Measurements from ENCODE around the gene PDE6G.

DNA sequence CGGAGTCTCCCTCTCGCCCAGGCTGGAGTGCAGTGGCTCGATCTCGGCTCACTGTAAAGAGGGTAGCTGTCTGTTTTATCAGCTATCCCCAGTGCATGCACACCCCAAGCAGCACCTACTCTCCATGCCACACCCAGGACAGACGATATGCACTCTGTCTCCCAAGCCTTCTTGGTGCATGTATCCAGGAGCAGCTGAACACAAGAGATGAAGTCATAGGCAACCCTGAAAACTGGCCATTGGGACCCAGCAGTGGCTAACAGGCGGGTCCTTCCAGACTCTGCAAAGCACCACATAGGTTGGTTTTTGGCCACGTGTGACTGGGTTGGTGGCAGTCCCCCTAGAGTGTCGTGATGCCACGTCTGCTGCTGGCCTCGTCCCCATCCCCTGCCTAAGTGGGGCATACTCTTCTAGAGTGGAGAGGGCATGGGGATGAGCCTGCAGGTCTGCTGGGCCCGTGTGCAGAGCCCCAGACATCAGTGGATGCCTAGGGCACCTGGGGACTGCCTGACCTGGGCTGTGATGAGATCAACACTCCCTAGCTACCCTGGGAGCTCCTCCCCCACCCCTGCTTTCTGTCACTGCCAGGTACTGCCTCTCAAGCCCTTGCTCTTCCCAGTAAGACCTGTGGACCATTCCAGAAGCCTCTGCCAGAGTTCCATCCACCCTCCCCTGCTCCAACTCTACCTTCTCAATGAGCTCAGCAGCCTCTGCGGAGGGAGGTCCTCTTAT lies 9.3 kb downstream of the PDE6G start:
- no peak for TF ChIP-seq SP1 (IDR thresholded peaks at IDR 0.05)
- no peak for TF ChIP-seq TAF1 (conservative IDR thresholded peaks at IDR 0.05)
- TF ChIP-seq RAD21 (IDR thresholded peaks at IDR 0.05), result no peak
- TF ChIP-seq, protein P1, sequence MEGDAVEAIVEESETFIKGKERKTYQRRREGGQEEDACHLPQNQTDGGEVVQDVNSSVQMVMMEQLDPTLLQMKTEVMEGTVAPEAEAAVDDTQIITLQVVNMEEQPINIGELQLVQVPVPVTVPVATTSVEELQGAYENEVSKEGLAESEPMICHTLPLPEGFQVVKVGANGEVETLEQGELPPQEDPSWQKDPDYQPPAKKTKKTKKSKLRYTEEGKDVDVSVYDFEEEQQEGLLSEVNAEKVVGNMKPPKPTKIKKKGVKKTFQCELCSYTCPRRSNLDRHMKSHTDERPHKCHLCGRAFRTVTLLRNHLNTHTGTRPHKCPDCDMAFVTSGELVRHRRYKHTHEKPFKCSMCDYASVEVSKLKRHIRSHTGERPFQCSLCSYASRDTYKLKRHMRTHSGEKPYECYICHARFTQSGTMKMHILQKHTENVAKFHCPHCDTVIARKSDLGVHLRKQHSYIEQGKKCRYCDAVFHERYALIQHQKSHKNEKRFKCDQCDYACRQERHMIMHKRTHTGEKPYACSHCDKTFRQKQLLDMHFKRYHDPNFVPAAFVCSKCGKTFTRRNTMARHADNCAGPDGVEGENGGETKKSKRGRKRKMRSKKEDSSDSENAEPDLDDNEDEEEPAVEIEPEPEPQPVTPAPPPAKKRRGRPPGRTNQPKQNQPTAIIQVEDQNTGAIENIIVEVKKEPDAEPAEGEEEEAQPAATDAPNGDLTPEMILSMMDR (IDR thresholded peaks at IDR 0.05; ENCODE audit: low read depth, low read length, missing input control), result no peak
- TF ChIP-seq, protein P2, sequence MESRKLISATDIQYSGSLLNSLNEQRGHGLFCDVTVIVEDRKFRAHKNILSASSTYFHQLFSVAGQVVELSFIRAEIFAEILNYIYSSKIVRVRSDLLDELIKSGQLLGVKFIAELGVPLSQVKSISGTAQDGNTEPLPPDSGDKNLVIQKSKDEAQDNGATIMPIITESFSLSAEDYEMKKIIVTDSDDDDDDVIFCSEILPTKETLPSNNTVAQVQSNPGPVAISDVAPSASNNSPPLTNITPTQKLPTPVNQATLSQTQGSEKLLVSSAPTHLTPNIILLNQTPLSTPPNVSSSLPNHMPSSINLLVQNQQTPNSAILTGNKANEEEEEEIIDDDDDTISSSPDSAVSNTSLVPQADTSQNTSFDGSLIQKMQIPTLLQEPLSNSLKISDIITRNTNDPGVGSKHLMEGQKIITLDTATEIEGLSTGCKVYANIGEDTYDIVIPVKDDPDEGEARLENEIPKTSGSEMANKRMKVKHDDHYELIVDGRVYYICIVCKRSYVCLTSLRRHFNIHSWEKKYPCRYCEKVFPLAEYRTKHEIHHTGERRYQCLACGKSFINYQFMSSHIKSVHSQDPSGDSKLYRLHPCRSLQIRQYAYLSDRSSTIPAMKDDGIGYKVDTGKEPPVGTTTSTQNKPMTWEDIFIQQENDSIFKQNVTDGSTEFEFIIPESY (IDR thresholded peaks at IDR 0.05), result no peak
- no peak for TF ChIP-seq RXRA (IDR thresholded peaks at IDR 0.05)
- TF ChIP-seq FOXA1 (IDR thresholded peaks at IDR 0.05), result no peak
- TF ChIP-seq, protein P3, sequence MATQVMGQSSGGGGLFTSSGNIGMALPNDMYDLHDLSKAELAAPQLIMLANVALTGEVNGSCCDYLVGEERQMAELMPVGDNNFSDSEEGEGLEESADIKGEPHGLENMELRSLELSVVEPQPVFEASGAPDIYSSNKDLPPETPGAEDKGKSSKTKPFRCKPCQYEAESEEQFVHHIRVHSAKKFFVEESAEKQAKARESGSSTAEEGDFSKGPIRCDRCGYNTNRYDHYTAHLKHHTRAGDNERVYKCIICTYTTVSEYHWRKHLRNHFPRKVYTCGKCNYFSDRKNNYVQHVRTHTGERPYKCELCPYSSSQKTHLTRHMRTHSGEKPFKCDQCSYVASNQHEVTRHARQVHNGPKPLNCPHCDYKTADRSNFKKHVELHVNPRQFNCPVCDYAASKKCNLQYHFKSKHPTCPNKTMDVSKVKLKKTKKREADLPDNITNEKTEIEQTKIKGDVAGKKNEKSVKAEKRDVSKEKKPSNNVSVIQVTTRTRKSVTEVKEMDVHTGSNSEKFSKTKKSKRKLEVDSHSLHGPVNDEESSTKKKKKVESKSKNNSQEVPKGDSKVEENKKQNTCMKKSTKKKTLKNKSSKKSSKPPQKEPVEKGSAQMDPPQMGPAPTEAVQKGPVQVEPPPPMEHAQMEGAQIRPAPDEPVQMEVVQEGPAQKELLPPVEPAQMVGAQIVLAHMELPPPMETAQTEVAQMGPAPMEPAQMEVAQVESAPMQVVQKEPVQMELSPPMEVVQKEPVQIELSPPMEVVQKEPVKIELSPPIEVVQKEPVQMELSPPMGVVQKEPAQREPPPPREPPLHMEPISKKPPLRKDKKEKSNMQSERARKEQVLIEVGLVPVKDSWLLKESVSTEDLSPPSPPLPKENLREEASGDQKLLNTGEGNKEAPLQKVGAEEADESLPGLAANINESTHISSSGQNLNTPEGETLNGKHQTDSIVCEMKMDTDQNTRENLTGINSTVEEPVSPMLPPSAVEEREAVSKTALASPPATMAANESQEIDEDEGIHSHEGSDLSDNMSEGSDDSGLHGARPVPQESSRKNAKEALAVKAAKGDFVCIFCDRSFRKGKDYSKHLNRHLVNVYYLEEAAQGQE (IDR thresholded peaks at IDR 0.05), result no peak
- TF ChIP-seq, protein P4, sequence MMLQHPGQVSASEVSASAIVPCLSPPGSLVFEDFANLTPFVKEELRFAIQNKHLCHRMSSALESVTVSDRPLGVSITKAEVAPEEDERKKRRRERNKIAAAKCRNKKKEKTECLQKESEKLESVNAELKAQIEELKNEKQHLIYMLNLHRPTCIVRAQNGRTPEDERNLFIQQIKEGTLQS (IDR thresholded peaks at IDR 0.05), result no peak
- no peak for TF ChIP-seq GABPA (IDR thresholded peaks at IDR 0.05 in 1 of 2, conservative IDR thresholded peaks at IDR 0.05 in 1 of 2)
- TF ChIP-seq YY1 (IDR thresholded peaks at IDR 0.05), result no peak
- TF ChIP-seq, protein P5, sequence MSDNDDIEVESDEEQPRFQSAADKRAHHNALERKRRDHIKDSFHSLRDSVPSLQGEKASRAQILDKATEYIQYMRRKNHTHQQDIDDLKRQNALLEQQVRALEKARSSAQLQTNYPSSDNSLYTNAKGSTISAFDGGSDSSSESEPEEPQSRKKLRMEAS (IDR thresholded peaks at IDR 0.05), result no peak
- no peak for TF ChIP-seq JUND (IDR thresholded peaks at IDR 0.05)
